Central memory CD8-positive, alpha-beta T cell (primary cell): ENCODE data around the gene BMAL1.

Experiments used
- ATAC-seq: fragments of 150-1000 bp; cut with Tn5 transposase; replicated peaks from 2 replicates; pipeline ENCODE4 v1.10.0; 2022; ENCODE audit warnings: mild to moderate bottlenecking, moderate FRiP score, moderate number of reproducible peaks; ENCODE audit not compliant: poor library complexity, severe bottlenecking; ENCODE audit errors: extremely low read depth
- DNase-seq, 2 donors: peaks; one replicate each; pipeline ENCODE4 v3.0.0; 2021; ENCODE audit warnings: low spot score in 2 of 2
- H3K27ac Mint-ChIP-seq: one replicate; pipeline ENCODE4 v1.8.0; 2022; ENCODE audit warnings: low read depth, mild to moderate bottlenecking, moderate library complexity, mixed read lengths
- H3K27me3 Mint-ChIP-seq: one replicate; pipeline ENCODE4 v1.8.0; 2022; ENCODE audit warnings: mixed read lengths
- H3K36me3 Mint-ChIP-seq: one replicate; pipeline ENCODE4 v1.8.0; 2022; ENCODE audit warnings: mild to moderate bottlenecking, moderate library complexity, mixed read lengths; ENCODE audit not compliant: insufficient read depth
- H3K4me1 Mint-ChIP-seq: one replicate; pipeline ENCODE4 v1.8.0; 2022; ENCODE audit warnings: mixed read lengths
- H3K4me3 Mint-ChIP-seq: one replicate; pipeline ENCODE4 v1.8.0; 2022; ENCODE audit warnings: mild to moderate bottlenecking, moderate library complexity, mixed read lengths
- H3K9me3 Mint-ChIP-seq: one replicate; pipeline ENCODE4 v1.8.0; 2022; ENCODE audit warnings: mixed read lengths

The BMAL1 gene

DNA sequence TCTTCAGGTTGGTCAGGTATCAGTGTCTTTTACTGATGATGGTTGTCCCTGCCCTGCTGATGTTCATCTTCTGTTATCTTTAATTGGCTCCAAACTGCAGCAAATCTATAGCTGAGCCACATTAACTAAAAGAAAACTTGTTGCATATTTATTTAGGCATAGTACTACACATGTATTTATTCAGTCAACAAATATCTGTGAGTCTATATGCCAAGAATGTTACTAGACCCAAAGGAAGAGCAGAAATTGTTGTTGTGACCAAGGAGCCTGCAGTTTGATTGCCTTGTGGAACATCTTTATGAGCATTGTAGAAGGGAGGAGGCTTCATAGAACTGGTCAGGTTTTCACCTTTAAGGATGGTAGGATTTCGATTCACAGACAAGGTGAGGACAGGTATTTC, 10.1 kb downstream of the BMAL1 start:
- peaks cover 78% of the 10 kb centered on the region for H3K4me1 Mint-ChIP-seq
- ATAC-seq (no peak), DNase-seq (no peak)
- H3K9me3 Mint-ChIP-seq, result no peaks in the 10 kb centered on the region
- peak overlapping the region; percentile 94 for H3K27ac Mint-ChIP-seq
- H3K4me3 Mint-ChIP-seq, result peak overlapping the region; percentile 31
- H3K27me3 Mint-ChIP-seq, result no peaks in the 10 kb centered on the region
- H3K36me3 Mint-ChIP-seq, result peaks cover 7% of the 10 kb centered on the region

- no peak for DNase-seq
- Mint-ChIP-seq H3K9me3 (no peaks in the 10 kb centered on the region), H3K27me3 (no peaks in the 10 kb centered on the region), H3K4me1 (peaks cover 78% of the 10 kb centered on the region), H3K4me3 (peak overlapping the region; percentile 17), H3K36me3 (peaks cover 7% of the 10 kb centered on the region), H3K27ac (peak overlapping the region; percentile 94)
- no peak for ATAC-seq
Observed at GRCh38 chr11:13288375-13289029, 10.9 kb downstream of the BMAL1 start.

DNA sequence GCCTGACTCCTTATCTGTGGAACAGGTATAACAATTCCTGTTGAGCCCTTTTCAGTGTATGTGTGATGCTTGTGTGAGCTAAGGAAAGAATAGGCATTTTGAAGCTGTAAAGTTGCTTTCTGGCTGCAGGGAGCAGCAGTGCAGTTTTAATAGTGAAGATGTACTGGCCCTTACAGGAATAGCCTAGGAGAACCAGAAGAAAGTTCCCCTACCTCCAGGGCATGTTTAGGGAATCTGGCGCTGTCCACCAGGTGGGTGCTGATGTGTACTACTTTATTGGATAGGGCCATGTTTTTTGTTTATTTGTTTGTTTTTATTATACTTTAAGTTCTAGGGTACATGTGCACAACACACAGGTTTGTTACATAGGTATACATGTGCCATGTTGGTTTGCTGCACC, 11.5 kb downstream of the BMAL1 start:
- Mint-ChIP-seq H3K27me3 (no peaks in the 10 kb centered on the region), H3K4me3 (no peak overlapping the region), H3K27ac (no peak overlapping the region), H3K9me3 (no peaks in the 10 kb centered on the region), H3K4me1 (peaks cover 77% of the 10 kb centered on the region), H3K36me3 (peaks cover 7% of the 10 kb centered on the region)
- DNase-seq (no peak), ATAC-seq (no peak)

DNA sequence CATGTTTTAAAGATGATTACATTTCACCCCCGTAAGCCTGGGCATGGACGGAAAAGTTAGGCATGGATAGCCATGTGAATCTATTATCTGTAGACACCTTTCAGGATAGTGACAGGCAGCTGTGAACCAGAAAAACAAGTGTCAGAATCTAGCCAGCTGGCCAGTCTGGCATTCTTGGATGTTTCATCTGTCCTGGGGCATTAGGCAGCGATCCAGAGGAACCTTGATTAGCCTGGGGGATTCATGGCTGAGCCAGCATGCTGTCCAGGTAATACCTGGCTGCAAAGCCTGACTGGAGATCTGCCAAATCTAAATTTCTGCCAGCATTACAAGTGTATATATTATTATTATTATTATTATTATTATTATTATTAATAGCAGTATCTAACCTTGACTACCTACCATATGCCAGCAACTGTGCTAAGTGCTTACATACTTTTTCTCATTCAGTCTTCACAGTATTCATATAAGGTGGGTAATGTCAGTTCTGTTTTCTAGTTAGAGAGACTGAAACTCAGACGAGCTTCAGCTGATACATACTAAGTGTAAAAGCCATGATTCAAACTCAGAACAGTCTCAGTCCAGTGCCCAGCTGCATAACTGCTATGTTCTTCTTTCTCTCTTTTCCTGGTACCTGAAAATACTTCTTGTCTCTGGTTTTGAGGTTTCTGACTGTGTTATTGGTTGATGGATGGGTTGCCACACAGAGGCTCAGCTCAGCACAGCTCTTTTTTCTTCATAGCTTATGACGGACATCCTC, 12.8 kb downstream of the BMAL1 start:
- DNase-seq (no peak), ATAC-seq (no peak)
- no peaks in the 10 kb centered on the region for H3K27me3 Mint-ChIP-seq
- H3K9me3 Mint-ChIP-seq, result no peaks in the 10 kb centered on the region
- peaks cover 78% of the 10 kb centered on the region for H3K4me1 Mint-ChIP-seq
- H3K4me3 Mint-ChIP-seq, result peak overlapping the region; percentile 6
- no peak overlapping the region for H3K27ac Mint-ChIP-seq
- peaks cover 7% of the 10 kb centered on the region for H3K36me3 Mint-ChIP-seq

- Mint-ChIP-seq H3K4me1 (peaks cover 83% of the 10 kb centered on the region), H3K27me3 (no peaks in the 10 kb centered on the region), H3K27ac (no peak overlapping the region), H3K9me3 (no peaks in the 10 kb centered on the region), H3K4me3 (peak overlapping the region; percentile 6), H3K36me3 (peaks cover 11% of the 10 kb centered on the region)
- no peak for DNase-seq
- no peak for ATAC-seq
Observed at GRCh38 chr11:13291361-13291760, 13.8 kb downstream of the BMAL1 start.

- Mint-ChIP-seq H3K27ac (no peak overlapping the region), H3K4me3 (no peak overlapping the region)
- no peak for ATAC-seq
Observed at GRCh38 chr11:13291800-13292199, 14.2 kb downstream of the BMAL1 start.

DNA sequence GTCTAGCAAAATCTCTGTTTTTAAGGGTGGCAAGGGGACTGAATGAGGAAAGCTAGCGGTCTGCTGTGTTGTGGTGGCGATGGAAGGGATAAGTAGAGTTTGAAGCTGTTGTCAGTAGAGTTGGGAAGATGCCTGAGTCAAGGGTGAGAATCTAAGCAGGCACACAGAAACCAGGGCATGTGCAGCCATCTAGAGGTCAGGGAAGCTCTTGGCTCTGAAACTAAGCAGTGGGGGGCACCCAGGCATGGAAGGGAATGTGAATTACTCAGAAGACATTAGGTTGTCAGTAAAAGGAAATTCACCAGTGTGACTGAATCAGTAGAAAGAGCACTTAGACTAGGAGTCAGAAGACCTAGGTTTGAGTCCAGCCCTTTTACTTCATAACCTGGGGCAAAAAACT, 15.4 kb downstream of the BMAL1 start:
- Mint-ChIP-seq H3K27me3 (no peaks in the 10 kb centered on the region), H3K36me3 (peaks cover 8% of the 10 kb centered on the region), H3K27ac (no peak overlapping the region), H3K9me3 (no peaks in the 10 kb centered on the region), H3K4me1 (peaks cover 83% of the 10 kb centered on the region), H3K4me3 (no peak overlapping the region)
- no peak for ATAC-seq
- DNase-seq, result no peak

More at GRCh38 chr11:13291800-13292199, 14.2 kb downstream of the BMAL1 start:
- H3K4me1 Mint-ChIP-seq, result peaks cover 83% of the 10 kb centered on the region
- H3K27me3 Mint-ChIP-seq, result no peaks in the 10 kb centered on the region
- no peak for DNase-seq
- H3K36me3 Mint-ChIP-seq, result peaks cover 11% of the 10 kb centered on the region
- no peaks in the 10 kb centered on the region for H3K9me3 Mint-ChIP-seq

- peak overlapping the region; percentile 25 for H3K4me3 Mint-ChIP-seq
- no peak overlapping the region for H3K27ac Mint-ChIP-seq
- H3K27me3 Mint-ChIP-seq, result no peaks in the 10 kb centered on the region
- H3K4me1 Mint-ChIP-seq, result peaks cover 85% of the 10 kb centered on the region
- no peaks in the 10 kb centered on the region for H3K9me3 Mint-ChIP-seq
- no peak for DNase-seq
- H3K36me3 Mint-ChIP-seq, result peaks cover 8% of the 10 kb centered on the region
- ATAC-seq, result no peak
Observed at GRCh38 chr11:13294178-13294577, 16.6 kb downstream of the BMAL1 start.

DNA sequence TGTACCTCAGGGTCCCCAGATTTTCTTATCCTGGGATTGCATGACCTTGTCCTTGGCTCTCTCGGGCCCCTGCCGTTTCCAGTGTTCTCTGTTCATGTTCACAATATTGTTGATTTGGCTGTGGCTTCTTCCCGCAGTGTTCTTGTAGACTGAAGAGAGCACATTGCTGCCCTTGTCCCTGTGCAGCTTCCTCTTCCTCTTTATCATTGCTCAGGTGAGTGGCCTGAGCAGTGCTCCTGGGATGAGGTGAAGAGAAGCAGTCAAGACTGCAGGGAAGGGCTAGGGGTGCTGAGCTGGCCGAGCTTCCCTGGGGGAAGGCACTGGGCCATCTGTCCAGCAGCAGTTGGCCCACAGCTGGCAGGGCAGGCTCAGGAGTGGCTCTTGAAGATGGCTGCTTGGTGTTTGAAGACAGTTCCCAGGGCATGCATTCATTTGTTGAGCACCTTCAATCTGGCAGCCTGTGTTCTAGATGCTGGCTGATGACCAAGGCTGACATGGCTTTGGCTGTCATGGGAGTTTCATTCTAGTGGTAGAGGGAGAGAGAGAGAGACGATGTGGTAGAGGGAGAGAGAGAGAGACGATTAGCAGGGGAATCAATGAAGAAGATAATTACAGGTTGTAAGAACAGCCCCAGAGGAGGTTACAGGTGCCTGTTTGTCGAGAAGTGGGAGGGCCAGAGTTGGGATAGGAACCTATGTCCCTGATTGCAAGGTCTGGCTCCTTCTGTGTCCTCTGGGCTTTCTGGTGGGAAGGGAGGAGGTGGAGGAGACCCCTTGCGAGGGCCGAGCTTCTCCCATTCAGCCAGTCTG, 17.4 kb downstream of the BMAL1 start:
- Mint-ChIP-seq H3K4me3 (peak overlapping the region; percentile 4), H3K36me3 (peaks cover 4% of the 10 kb centered on the region), H3K27ac (peak overlapping the region; percentile 54), H3K27me3 (no peaks in the 10 kb centered on the region), H3K9me3 (no peaks in the 10 kb centered on the region), H3K4me1 (peaks cover 84% of the 10 kb centered on the region)
- DNase-seq, result no peak
- no peak for ATAC-seq

DNA sequence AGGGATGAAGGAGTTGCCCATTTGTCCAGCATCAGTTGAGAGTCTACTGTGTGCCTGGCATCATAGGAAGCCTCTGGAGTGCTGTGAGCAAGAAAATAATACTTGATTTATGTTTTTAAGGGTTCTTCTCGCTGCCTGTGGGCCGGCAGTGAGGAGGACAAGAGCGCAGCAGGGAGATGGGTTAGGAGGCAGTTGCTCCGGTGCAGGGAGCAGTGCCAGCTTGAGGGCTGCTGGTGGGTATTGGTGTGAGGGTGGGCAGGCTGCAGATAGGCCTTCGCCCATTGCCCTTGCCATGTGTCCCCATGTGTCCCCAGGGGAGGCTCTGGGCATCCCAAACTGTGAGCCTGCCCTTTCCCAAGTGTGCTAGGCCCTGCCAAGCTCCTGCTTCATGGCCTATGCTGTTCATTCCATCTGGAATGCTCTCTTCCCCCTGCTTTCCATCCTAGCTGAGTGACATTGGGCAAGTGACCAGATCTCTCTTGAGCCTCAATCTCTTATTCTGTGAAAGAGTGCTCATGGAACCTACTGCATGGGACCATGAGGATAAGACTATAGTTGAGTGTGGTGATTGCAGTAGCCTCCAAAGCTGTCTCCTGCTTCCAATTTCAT, 19.8 kb downstream of the BMAL1 start:
- Mint-ChIP-seq H3K27me3 (no peaks in the 10 kb centered on the region), H3K4me3 (peak overlapping the region; percentile 58), H3K36me3 (peaks cover 7% of the 10 kb centered on the region), H3K9me3 (no peaks in the 10 kb centered on the region), H3K4me1 (peaks cover 94% of the 10 kb centered on the region), H3K27ac (peak overlapping the region; percentile 57)
- ATAC-seq (no peak), DNase-seq (no peak)

GRCh38 chr11:13297917-13298356, 20.3 kb downstream of the BMAL1 start:
- DNase-seq (no peak), ATAC-seq (peak; percentile 62)
- Mint-ChIP-seq H3K4me3 (peak overlapping the region; percentile 58), H3K36me3 (peaks cover 7% of the 10 kb centered on the region), H3K4me1 (peaks cover 95% of the 10 kb centered on the region), H3K27me3 (no peaks in the 10 kb centered on the region), H3K9me3 (no peaks in the 10 kb centered on the region), H3K27ac (peak overlapping the region; percentile 57)

DNA sequence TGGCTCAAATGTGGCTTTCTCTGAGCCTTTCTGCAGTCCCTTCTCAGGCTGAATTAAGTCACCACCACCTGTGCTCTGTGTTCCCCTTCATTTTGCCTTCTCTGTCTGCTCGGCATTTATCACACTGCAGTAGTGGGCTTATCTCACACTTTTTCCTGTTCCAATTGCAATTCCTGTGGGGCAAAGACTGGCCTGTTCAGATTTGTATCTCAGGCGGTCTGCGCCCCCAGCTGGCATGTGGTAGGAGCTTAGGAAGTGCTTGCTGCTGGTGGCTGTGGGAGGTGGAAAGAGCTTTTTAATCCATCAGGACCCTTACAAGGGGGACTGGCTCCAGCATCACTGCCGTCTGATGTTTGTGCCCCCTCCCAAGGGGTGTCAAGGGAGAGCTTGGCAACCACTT, 21.2 kb downstream of the BMAL1 start:
- H3K4me3 Mint-ChIP-seq, result peak overlapping the region; percentile 5
- peak overlapping the region; percentile 57 for H3K27ac Mint-ChIP-seq
- no peaks in the 10 kb centered on the region for H3K27me3 Mint-ChIP-seq
- H3K36me3 Mint-ChIP-seq, result peaks cover 9% of the 10 kb centered on the region
- DNase-seq (no peak), ATAC-seq (no peak)
- H3K4me1 Mint-ChIP-seq, result peaks cover 96% of the 10 kb centered on the region
- no peaks in the 10 kb centered on the region for H3K9me3 Mint-ChIP-seq
